IMR-90 (cell line): ENCODE data around the gene TRPV4. TPM values are rescaled to one million over a fixed set of nuclear protein-coding genes. Genes with fewer than 3 reads are reported as not detected.

Experiments
- ATAC-seq: fragments of 200-7000 bp; cut with Tn5 transposase; 2 replicates; pipeline ENCODE4 v1.9.1; 2020; ENCODE audit warnings: low read depth, mild to moderate bottlenecking, moderate library complexity
- BruUV-seq: library from RNA; stranded (reverse); fragments of 400-500 nt; replicated peaks from 2 replicates; lab custom pipeline; 2021; lab: Mats Ljungman, UMichigan
- CTCF ChIA-PET: fragments of 300-600 bp; formaldehyde crosslinking; extraction: SDS; loops from one replicate; lab custom pipeline; 2021; ENCODE audit warnings: antibody characterized with exemption; lab: Yijun Ruan, JAX
- POLR2A ChIA-PET: fragments of 300-600 bp; sonication (Branson Sonifier 250); formaldehyde crosslinking; loops from one replicate; lab custom pipeline; 2022; ENCODE audit warnings: antibody characterized with exemption; ENCODE audit not compliant: unreplicated experiment; lab: Charles Lee
- DNase-seq: peaks from one replicate; pipeline ENCODE4 v3.0.0; 2013
- H2AFZ ChIP-seq: replicated peaks from 2 replicates; pipeline ENCODE3; 2013; ENCODE audit warnings: low read length, mild to moderate bottlenecking; ENCODE audit not compliant: poor library complexity
- H2AK5ac ChIP-seq: 2 replicates; pipeline ENCODE4 v1.6.1; 2013; ENCODE audit warnings: low read depth, low read length, inconsistent platforms
- H2AK9ac ChIP-seq: replicated peaks from 2 replicates; pipeline ENCODE3; 2013; ENCODE audit warnings: mild to moderate bottlenecking, low read depth, low read length, moderate library complexity; ENCODE audit not compliant: poor library complexity
- H2BK120ac ChIP-seq: 2 replicates; pipeline ENCODE4 v1.6.1; 2013; ENCODE audit warnings: low read depth, low read length, inconsistent platforms
- H2BK15ac ChIP-seq: 3 replicates; pipeline ENCODE4 v1.6.1; 2013; ENCODE audit warnings: low read depth, low read length, inconsistent platforms
- H2BK20ac ChIP-seq: 2 replicates; pipeline ENCODE4 v1.6.1; 2013; ENCODE audit warnings: low read depth, mild to moderate bottlenecking, inconsistent platforms, low read length, moderate library complexity
- H2BK5ac ChIP-seq: 2 replicates; pipeline ENCODE4 v1.6.1; 2013; ENCODE audit warnings: mild to moderate bottlenecking, low read depth, low read length, inconsistent platforms; ENCODE audit not compliant: poor library complexity, severe bottlenecking
- H3K14ac ChIP-seq: replicated peaks from 2 replicates; pipeline ENCODE4 v1.6.1; 2013; ENCODE audit warnings: low read depth, low read length, inconsistent platforms
- H3K18ac ChIP-seq: 2 replicates; pipeline ENCODE4 v1.6.1; 2013; ENCODE audit warnings: low read depth, low read length, control low read depth
- H3K23ac ChIP-seq: 2 replicates; pipeline ENCODE4 v1.6.1; 2013; ENCODE audit warnings: low read depth, low read length, inconsistent platforms
- H3K27ac ChIP-seq: 2 replicates; pipeline ENCODE4 v1.5.1; 2013; ENCODE audit warnings: mild to moderate bottlenecking, control low read depth, low read length; ENCODE audit not compliant: insufficient read depth
- H3K27me3 ChIP-seq: 2 replicates; pipeline ENCODE4 v1.6.1; 2013; ENCODE audit warnings: low read length; ENCODE audit not compliant: control insufficient read depth, insufficient read depth
- H3K36me3 ChIP-seq: 2 replicates; pipeline ENCODE4 v1.6.1; 2013; ENCODE audit warnings: low read length, mixed read lengths; ENCODE audit not compliant: control insufficient read depth, insufficient read depth
- H3K4ac ChIP-seq: 2 replicates; pipeline ENCODE4 v1.6.1; 2013; ENCODE audit warnings: low read depth, low read length, inconsistent platforms
- H3K4me1 ChIP-seq: 2 replicates; pipeline ENCODE4 v1.6.1; 2013; ENCODE audit warnings: low read length, mixed read lengths; ENCODE audit not compliant: control insufficient read depth, insufficient read depth
- H3K4me2 ChIP-seq: 2 replicates; pipeline ENCODE4 v1.6.1; 2013; ENCODE audit warnings: low read depth, mild to moderate bottlenecking, control low read depth, low read length, moderate library complexity
- H3K4me3 ChIP-seq: 2 replicates; pipeline ENCODE4 v1.5.1; 2013; ENCODE audit warnings: low read depth, mild to moderate bottlenecking, control low read depth, low read length, moderate library complexity; ENCODE audit not compliant: insufficient read depth
- H3K56ac ChIP-seq: 2 replicates; pipeline ENCODE4 v1.6.1; 2013; ENCODE audit warnings: low read length, inconsistent platforms; ENCODE audit not compliant: insufficient read depth; ENCODE audit errors: extremely low read depth
- H3K79me1 ChIP-seq, 2 experiments: 2 replicates each; pipeline ENCODE4 v1.6.1; 2013; ENCODE audit warnings: low read length in 2 of 2, inconsistent platforms in 1 of 2, low read depth in 1 of 2
- H3K9ac ChIP-seq: 2 replicates; pipeline ENCODE4 v1.6.1; 2013; ENCODE audit warnings: low read depth, low read length, control low read depth
- H3K9me1 ChIP-seq: 2 replicates; pipeline ENCODE4 v1.6.1; 2013; ENCODE audit warnings: low read length, inconsistent platforms; ENCODE audit not compliant: insufficient read depth
- H3K9me3 ChIP-seq: 2 replicates; pipeline ENCODE4 v1.6.1; 2013; ENCODE audit warnings: low read length; ENCODE audit not compliant: control insufficient read depth, insufficient read depth
- H4K20me1 ChIP-seq: 2 replicates; pipeline ENCODE4 v1.6.1; 2013; ENCODE audit warnings: low read length, inconsistent platforms; ENCODE audit not compliant: insufficient read depth
- H4K5ac ChIP-seq: 2 replicates; pipeline ENCODE4 v1.6.1; 2013; ENCODE audit warnings: mild to moderate bottlenecking, low read depth, low read length, control low read depth
- H4K8ac ChIP-seq, 2 experiments: 2 replicates each; pipeline ENCODE4 v1.6.1; 2013; ENCODE audit warnings: low read depth in 2 of 2, low read length in 2 of 2, control low read depth in 1 of 2, inconsistent platforms in 1 of 2
- H4K91ac ChIP-seq: 2 replicates; pipeline ENCODE4 v1.6.1; 2013; ENCODE audit warnings: low read depth, low read length, inconsistent platforms; ENCODE audit not compliant: insufficient read depth
- BHLHE40 ChIP-seq: fragments of 150-350 bp; IDR thresholded peaks from 2 replicates; pipeline ENCODE4 v1.6.1; 2016; ENCODE audit warnings: mild to moderate bottlenecking, low read depth, low read length
- CEBPB ChIP-seq: IDR thresholded peaks from 2 replicates; pipeline ENCODE4 v1.6.1; 2012; ENCODE audit warnings: low read depth, low read length, improper control_type of control experiment
- CHD1 ChIP-seq: IDR thresholded peaks from 2 replicates; pipeline ENCODE4 v1.6.1; 2012; ENCODE audit warnings: low read depth, low read length, improper control_type of control experiment
- MAZ ChIP-seq: IDR thresholded peaks from 2 replicates; pipeline ENCODE4 v1.6.1; 2012; ENCODE audit warnings: low read depth, mild to moderate bottlenecking, low read length, improper control_type of control experiment, moderate library complexity, borderline replicate concordance
- MXI1 ChIP-seq: IDR thresholded peaks from 2 replicates; pipeline ENCODE4 v1.6.1; 2012; ENCODE audit warnings: low read depth, mild to moderate bottlenecking, low read length, moderate library complexity, borderline replicate concordance
- NFE2L2 ChIP-seq: fragments of 150-350 bp; IDR thresholded peaks from 2 replicates; pipeline ENCODE4 v1.6.1; 2016; ENCODE audit warnings: low read depth, mild to moderate bottlenecking, low read length
- RCOR1 ChIP-seq: IDR thresholded peaks from 2 replicates; pipeline ENCODE4 v1.6.1; 2012; ENCODE audit warnings: mild to moderate bottlenecking, low read length, improper control_type of control experiment; ENCODE audit not compliant: insufficient replicate concordance
- RFX5 ChIP-seq: IDR thresholded peaks from 2 replicates; pipeline ENCODE4 v1.8.0; 2012; ENCODE audit warnings: low read depth, mild to moderate bottlenecking, low read length, moderate library complexity
- SMC3 ChIP-seq: fragments of 150-350 bp; IDR thresholded peaks from 2 replicates; pipeline ENCODE4 v1.6.1; 2016; ENCODE audit warnings: low read depth, mild to moderate bottlenecking, antibody characterized with exemption, low read length, moderate library complexity
- WGBS, 2 experiments: methylation state at CpG; one replicate each; pipeline versions ENCODE4 v1.1.5 to v1.1.7; 2013; ENCODE audit warnings: missing lambda C conversion rate in 2 of 2; ENCODE audit not compliant: insufficient read length in 1 of 2; ENCODE audit errors: extremely low coverage in 2 of 2; 5-methylcytosine and 5-hydroxymethylcytosine counted together
- dilution Hi-C: fragments of 300-500 bp; cut with HindIII; formaldehyde crosslinking; loops from one replicate; pipeline ENCODE4 v1.14.3; 2018; ENCODE audit warnings: low sequenced_read_pairs; ENCODE audit not compliant: unreplicated experiment
- in situ Hi-C: fragments of 300-500 bp; cut with MboI; formaldehyde crosslinking; loops from 3 replicates; pipeline ENCODE4 v1.14.3; 2019; ENCODE audit warnings: low sequenced_read_pairs, inconsistent platforms, mixed read lengths
- intact Hi-C: fragments of 100-400 bp; cut with micrococcal nuclease; formaldehyde crosslinking; loops from 2 replicates; pipeline ENCODE4 v1.10.0; 2022
- polyA plus RNA-seq, 3 experiments: library from polyadenylated mRNA; depleted of rRNA; stranded (reverse); fragments of >200 nt; gene quantifications; 2 replicates each; pipeline ENCODE4 v1.2.3, GENCODE V29; 2012; ENCODE audit warnings: low replicate concordance in 1 of 3
- total RNA-seq: library from RNA; depleted of rRNA; stranded (reverse); fragments of >200 nt; gene quantifications from 2 replicates; pipeline ENCODE4 v1.2.3, GENCODE V29; 2012
- TF ChIP-seq, protein P1 (sequence below): fragments of 150-350 bp; IDR thresholded peaks from 2 replicates; pipeline ENCODE4 v1.6.1; 2016; ENCODE audit warnings: low read depth, mild to moderate bottlenecking, low read length, moderate library complexity, borderline replicate concordance
- TF ChIP-seq, protein P2 (sequence below): conservative IDR thresholded peaks from 2 replicates; pipeline ENCODE4 v1.5.1; 2012; ENCODE audit warnings: mild to moderate bottlenecking, low read depth, low read length, improper control_type of control experiment

TRPV4 gene
- total and polyA plus RNA-seq, 2 of the 4 experiments (the other 2 are of a cell fraction) = 1.1 to 6.1 TPM

DNA sequence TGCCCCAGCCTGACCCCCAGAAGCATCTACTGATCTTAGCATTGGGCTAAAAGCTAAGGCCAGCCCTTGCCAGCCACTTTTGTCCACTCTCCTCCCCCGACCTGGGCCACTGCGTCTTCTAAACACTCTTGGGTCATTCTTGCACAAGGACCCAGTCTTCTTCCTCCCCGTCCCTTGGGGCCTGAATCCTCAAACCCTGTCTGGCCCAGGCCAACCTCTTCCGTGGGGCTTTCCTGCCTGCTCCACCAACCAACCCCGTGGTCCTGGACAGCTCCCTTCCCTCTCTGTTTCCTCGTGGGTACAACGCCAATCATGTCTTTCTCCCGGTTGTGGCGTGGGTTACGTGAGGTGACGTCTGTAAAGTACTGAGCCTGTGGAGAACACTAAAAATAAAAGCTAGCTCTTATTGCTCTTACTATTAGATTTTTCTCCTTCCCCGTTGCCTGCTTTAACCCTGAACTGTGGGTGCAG is 98.1 kb downstream of the TRPV4 start:
- no peak overlapping the region for H2AK5ac ChIP-seq
- peaks cover 7% of the 10 kb centered on the region; the same call in 1 of the 2 replicates for H3K9me1 ChIP-seq
- peaks cover 2% of the 10 kb centered on the region; the same call in 1 of the 2 replicates for H3K4me1 ChIP-seq
- H3K4ac ChIP-seq = no peak overlapping the region
- in situ Hi-C loops = no loop called here
- H3K27ac ChIP-seq = no peak overlapping the region
- ATAC-seq = no peak
- no peak overlapping the region for H3K14ac ChIP-seq
- no peak overlapping the region for H2BK20ac ChIP-seq
- no peak for TF ChIP-seq NFE2L2
- TF ChIP-seq, protein P1, sequence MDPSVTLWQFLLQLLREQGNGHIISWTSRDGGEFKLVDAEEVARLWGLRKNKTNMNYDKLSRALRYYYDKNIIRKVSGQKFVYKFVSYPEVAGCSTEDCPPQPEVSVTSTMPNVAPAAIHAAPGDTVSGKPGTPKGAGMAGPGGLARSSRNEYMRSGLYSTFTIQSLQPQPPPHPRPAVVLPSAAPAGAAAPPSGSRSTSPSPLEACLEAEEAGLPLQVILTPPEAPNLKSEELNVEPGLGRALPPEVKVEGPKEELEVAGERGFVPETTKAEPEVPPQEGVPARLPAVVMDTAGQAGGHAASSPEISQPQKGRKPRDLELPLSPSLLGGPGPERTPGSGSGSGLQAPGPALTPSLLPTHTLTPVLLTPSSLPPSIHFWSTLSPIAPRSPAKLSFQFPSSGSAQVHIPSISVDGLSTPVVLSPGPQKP = no peak
- TF ChIP-seq BHLHE40 = no peak
- TF ChIP-seq, protein P2, sequence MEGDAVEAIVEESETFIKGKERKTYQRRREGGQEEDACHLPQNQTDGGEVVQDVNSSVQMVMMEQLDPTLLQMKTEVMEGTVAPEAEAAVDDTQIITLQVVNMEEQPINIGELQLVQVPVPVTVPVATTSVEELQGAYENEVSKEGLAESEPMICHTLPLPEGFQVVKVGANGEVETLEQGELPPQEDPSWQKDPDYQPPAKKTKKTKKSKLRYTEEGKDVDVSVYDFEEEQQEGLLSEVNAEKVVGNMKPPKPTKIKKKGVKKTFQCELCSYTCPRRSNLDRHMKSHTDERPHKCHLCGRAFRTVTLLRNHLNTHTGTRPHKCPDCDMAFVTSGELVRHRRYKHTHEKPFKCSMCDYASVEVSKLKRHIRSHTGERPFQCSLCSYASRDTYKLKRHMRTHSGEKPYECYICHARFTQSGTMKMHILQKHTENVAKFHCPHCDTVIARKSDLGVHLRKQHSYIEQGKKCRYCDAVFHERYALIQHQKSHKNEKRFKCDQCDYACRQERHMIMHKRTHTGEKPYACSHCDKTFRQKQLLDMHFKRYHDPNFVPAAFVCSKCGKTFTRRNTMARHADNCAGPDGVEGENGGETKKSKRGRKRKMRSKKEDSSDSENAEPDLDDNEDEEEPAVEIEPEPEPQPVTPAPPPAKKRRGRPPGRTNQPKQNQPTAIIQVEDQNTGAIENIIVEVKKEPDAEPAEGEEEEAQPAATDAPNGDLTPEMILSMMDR = no peak
- no peak for TF ChIP-seq MAZ
- TF ChIP-seq RFX5 = no peak
- no peak for TF ChIP-seq CEBPB
- no peak for TF ChIP-seq MXI1
- TF ChIP-seq CHD1 = no peak
- TF ChIP-seq SMC3 = no peak
- TF ChIP-seq RCOR1 = no peak
- H2BK15ac ChIP-seq = no peak overlapping the region
- no peak overlapping the region for H3K18ac ChIP-seq
- H3K36me3 ChIP-seq = no peaks in the 10 kb centered on the region
- H3K56ac ChIP-seq = no peak overlapping the region
- no peak overlapping the region for H3K4me3 ChIP-seq
- H3K27me3 ChIP-seq = peaks cover 38% of the 10 kb centered on the region
- no peak overlapping the region for H3K4me2 ChIP-seq
- intact Hi-C loops = no loop called here
- WGBS, 2 experiments = 33% methylated on average over 3 of the region's 12 CpGs; no CpG with 5 or more reads in 1 of the 2 experiments
- POLR2A ChIA-PET = no interaction called here
- no peak overlapping the region for H3K23ac ChIP-seq
- no TSS peak for BruUV-seq
- H3K9me3 ChIP-seq = no peaks in the 10 kb centered on the region
- dilution Hi-C loops = no loop called here
- CTCF ChIA-PET = no interaction called here
- no peak overlapping the region for H4K91ac ChIP-seq
- no peak overlapping the region for H3K9ac ChIP-seq
- H2BK120ac ChIP-seq = no peak overlapping the region
- no peak overlapping the region for H2AFZ ChIP-seq
- no peak overlapping the region for H2BK5ac ChIP-seq
- no peak overlapping the region for H4K5ac ChIP-seq
- no peaks in the 10 kb centered on the region for H4K20me1 ChIP-seq
- no peak overlapping the region for H2AK9ac ChIP-seq
- no peak overlapping the region for H4K8ac ChIP-seq
- DNase-seq = no peak
- H3K79me1 ChIP-seq = no peaks in the 10 kb centered on the region
